SU-DHL-6 (cell line): ENCODE results near the gene ASB15.

Source experiments
- H2AFZ ChIP-seq: fragments of 200-600 bp; sonication (generic); 2 replicates; pipeline ENCODE4 v1.6.1; 2014; ENCODE audit warnings: low read depth, mild to moderate bottlenecking, moderate library complexity, mixed read lengths, antibody characterized with exemption, low read length; ENCODE audit not compliant: severe bottlenecking
- H3F3A ChIP-seq: fragments of 200-600 bp; shearing (Covaris generic); 2 replicates; pipeline ENCODE4 v1.6.0; 2016; ENCODE audit warnings: antibody characterized with exemption, mild to moderate bottlenecking; ENCODE audit not compliant: insufficient read depth
- H3K27ac ChIP-seq: fragments of 200-600 bp; sonication (generic); 2 replicates; pipeline ENCODE4 v1.5.1; 2016; ENCODE audit warnings: low read depth, mild to moderate bottlenecking, low read length, moderate library complexity, mixed read lengths
- H3K27me3 ChIP-seq: fragments of 200-600 bp; sonication (generic), shearing (Covaris generic); 2 replicates; pipeline ENCODE4 v1.6.0; 2014; ENCODE audit warnings: mild to moderate bottlenecking, low read length
- H3K36me3 ChIP-seq: fragments of 200-600 bp; sonication (generic); 2 replicates; pipeline ENCODE4 v1.6.1; 2014; ENCODE audit warnings: mild to moderate bottlenecking, low read length, mixed read lengths
- H3K4me2 ChIP-seq: fragments of 300-600, 200-600 bp; shearing (Covaris generic), sonication (generic); 2 replicates; pipeline ENCODE4 v1.6.0; 2014; ENCODE audit warnings: low read length, low read depth, mild to moderate bottlenecking; ENCODE audit not compliant: poor library complexity, severe bottlenecking
- H3K4me3 ChIP-seq: fragments of 200-600 bp; sonication (generic); 2 replicates; pipeline ENCODE4 v1.5.1; 2014; ENCODE audit warnings: antibody characterized with exemption, low read length, mild to moderate bottlenecking, mixed read lengths; ENCODE audit not compliant: insufficient read depth, poor library complexity, severe bottlenecking
- H3K79me2 ChIP-seq: fragments of 200-600 bp; sonication (generic); 2 replicates; pipeline ENCODE4 v1.6.1; 2014; ENCODE audit warnings: mild to moderate bottlenecking, low read length, moderate library complexity; ENCODE audit not compliant: insufficient read depth
- H3K9ac ChIP-seq: fragments of 200-600 bp; sonication (generic); 2 replicates; pipeline ENCODE4 v1.7.0; 2014; ENCODE audit warnings: mild to moderate bottlenecking, low read length
- H3K9me2 ChIP-seq: fragments of 200-600 bp; sonication (generic); replicated peaks from 2 replicates; pipeline ENCODE4 v1.6.1; 2014; ENCODE audit warnings: low read length; ENCODE audit not compliant: insufficient read depth
- H3K9me3 ChIP-seq: fragments of 200-600 bp; sonication (generic); 2 replicates; pipeline ENCODE4 v1.6.1; 2014; ENCODE audit warnings: low read length, mixed read lengths; ENCODE audit not compliant: insufficient read depth
- H4K20me1 ChIP-seq: fragments of 200-600 bp; sonication (generic); 2 replicates; pipeline ENCODE4 v1.6.1; 2014; ENCODE audit warnings: low read depth, mild to moderate bottlenecking, antibody characterized with exemption, low read length, moderate library complexity, mixed read lengths
- EZH2phosphoT487 ChIP-seq: fragments of 200-600 bp; sonication (generic), shearing (Covaris generic); conservative IDR thresholded peaks from 2 replicates; pipeline ENCODE4 v1.6.1; 2018; ENCODE audit warnings: mild to moderate bottlenecking, antibody characterized with exemption, low read length, moderate library complexity, mixed read lengths
- TF ChIP-seq, protein P1 (sequence below): fragments of 200-600 bp; sonication (generic); IDR thresholded peaks from one replicate; pipeline ENCODE4 v1.5.1; 2017; ENCODE audit warnings: antibody characterized with exemption, mild to moderate bottlenecking, low read length, moderate library complexity; ENCODE audit not compliant: insufficient read depth, poor library complexity, severe bottlenecking

Gene ASB15

DNA sequence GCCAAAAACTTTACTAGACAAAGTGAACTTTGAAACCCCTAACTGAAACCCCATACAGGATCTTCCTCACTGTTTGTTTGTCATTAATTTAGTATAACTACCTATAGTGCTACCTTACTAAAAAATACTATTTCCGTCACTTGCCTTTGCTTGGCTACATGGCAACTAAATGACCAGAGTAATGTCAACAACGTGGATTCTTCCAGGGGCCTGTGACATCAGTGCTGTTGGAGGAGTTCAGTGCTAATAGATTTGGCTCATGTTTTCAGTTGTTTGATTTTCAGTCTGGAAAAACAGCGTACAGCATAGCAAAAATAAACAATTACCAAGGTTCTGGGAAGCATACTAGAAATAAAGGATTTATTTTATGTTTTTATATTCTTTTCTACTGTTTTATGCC is 3.0 kb upstream of the ASB15 start:
- no peak overlapping the region for H3K27ac ChIP-seq

GRCh38 chr7:123599766-123600165 is 1.9 kb upstream of the ASB15 start:
- Histone ChIP-seq H3K27me3 (no peaks in the 10 kb centered on the region), H3K9me2 (no peaks in the 10 kb centered on the region)
- TF ChIP-seq, protein P1, sequence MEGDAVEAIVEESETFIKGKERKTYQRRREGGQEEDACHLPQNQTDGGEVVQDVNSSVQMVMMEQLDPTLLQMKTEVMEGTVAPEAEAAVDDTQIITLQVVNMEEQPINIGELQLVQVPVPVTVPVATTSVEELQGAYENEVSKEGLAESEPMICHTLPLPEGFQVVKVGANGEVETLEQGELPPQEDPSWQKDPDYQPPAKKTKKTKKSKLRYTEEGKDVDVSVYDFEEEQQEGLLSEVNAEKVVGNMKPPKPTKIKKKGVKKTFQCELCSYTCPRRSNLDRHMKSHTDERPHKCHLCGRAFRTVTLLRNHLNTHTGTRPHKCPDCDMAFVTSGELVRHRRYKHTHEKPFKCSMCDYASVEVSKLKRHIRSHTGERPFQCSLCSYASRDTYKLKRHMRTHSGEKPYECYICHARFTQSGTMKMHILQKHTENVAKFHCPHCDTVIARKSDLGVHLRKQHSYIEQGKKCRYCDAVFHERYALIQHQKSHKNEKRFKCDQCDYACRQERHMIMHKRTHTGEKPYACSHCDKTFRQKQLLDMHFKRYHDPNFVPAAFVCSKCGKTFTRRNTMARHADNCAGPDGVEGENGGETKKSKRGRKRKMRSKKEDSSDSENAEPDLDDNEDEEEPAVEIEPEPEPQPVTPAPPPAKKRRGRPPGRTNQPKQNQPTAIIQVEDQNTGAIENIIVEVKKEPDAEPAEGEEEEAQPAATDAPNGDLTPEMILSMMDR = no peak
- no peak for TF ChIP-seq EZH2phosphoT487

More for the DNA sequence above, 3.0 kb upstream of the ASB15 start:
- no peak overlapping the region for H3K4me2 ChIP-seq
- no peak overlapping the region for H3K4me3 ChIP-seq
- no peaks in the 10 kb centered on the region for H3K36me3 ChIP-seq
- no peaks in the 10 kb centered on the region for H3K27me3 ChIP-seq
- no peak overlapping the region for H2AFZ ChIP-seq
- no peaks in the 10 kb centered on the region for H3K9me3 ChIP-seq
- no peaks in the 10 kb centered on the region for H3K9me2 ChIP-seq
- no peaks in the 10 kb centered on the region for H3F3A ChIP-seq
- H3K79me2 ChIP-seq = no peaks in the 10 kb centered on the region
- no peak for TF ChIP-seq EZH2phosphoT487
- TF ChIP-seq, protein P1 = no peak
- no peak overlapping the region for H3K9ac ChIP-seq
- no peaks in the 10 kb centered on the region for H4K20me1 ChIP-seq

GRCh38 chr7:123600876-123601275 is 745 bp upstream of the ASB15 start:
- Histone ChIP-seq H3K79me2 (no peaks in the 10 kb centered on the region), H3K27ac (no peak overlapping the region), H3K4me2 (no peak overlapping the region), H3K9me2 (no peaks in the 10 kb centered on the region), H3F3A (no peaks in the 10 kb centered on the region), H3K4me3 (no peak overlapping the region), H2AFZ (no peak overlapping the region), H4K20me1 (no peaks in the 10 kb centered on the region), H3K27me3 (no peaks in the 10 kb centered on the region), H3K9me3 (no peaks in the 10 kb centered on the region), H3K9ac (no peak overlapping the region), H3K36me3 (no peaks in the 10 kb centered on the region)
- TF ChIP-seq, protein P1 = no peak
- TF ChIP-seq EZH2phosphoT487 = no peak

More at GRCh38 chr7:123599766-123600165, 1.9 kb upstream of the ASB15 start:
- Histone ChIP-seq H4K20me1 (no peaks in the 10 kb centered on the region), H3K9me3 (no peaks in the 10 kb centered on the region), H3F3A (no peaks in the 10 kb centered on the region), H3K4me2 (no peak overlapping the region), H3K27ac (no peak overlapping the region), H3K4me3 (no peak overlapping the region), H2AFZ (no peak overlapping the region), H3K9ac (no peak overlapping the region), H3K79me2 (no peaks in the 10 kb centered on the region), H3K36me3 (no peaks in the 10 kb centered on the region)
